CD8-positive, alpha-beta memory T cell (primary cell): ENCODE results near the gene LHPP. TPM values are rescaled to one million over a fixed set of nuclear protein-coding genes. Genes with fewer than 3 reads are reported as not detected.
"Not testable (repeated sequence)": the region's sequence is repeated elsewhere in the genome, so short reads cannot be mapped to it uniquely, and the experiment has no call there.

Source experiments
- CTCF ChIA-PET: fragments of 350-600 bp; sonication (Branson Sonifier 250); formaldehyde crosslinking; loops from one replicate; lab custom pipeline; 2021; ENCODE audit warnings: antibody characterized with exemption; lab: Charles Lee
- POLR2A ChIA-PET: fragments of 350-600 bp; sonication (Branson Sonifier 250); formaldehyde crosslinking; loops from one replicate; lab custom pipeline; 2021; ENCODE audit warnings: antibody characterized with exemption; lab: Charles Lee
- DNase-seq, 5 donors: peaks; one replicate each; pipeline versions ENCODE4 v3.0.0 to v3.0.0-alpha.2; 2020 to 2022; ENCODE audit warnings: mixed read lengths in 1 of 5
- H3K27ac ChIP-seq: one replicate; pipeline ENCODE4 v1.7.0; 2013; ENCODE audit warnings: low read depth, mild to moderate bottlenecking, low read length, moderate library complexity
- H3K27me3 ChIP-seq: 2 replicates; pipeline ENCODE4 v1.7.0; 2013; ENCODE audit warnings: low read length, mild to moderate bottlenecking; ENCODE audit not compliant: insufficient read depth, poor library complexity, severe bottlenecking
- H3K36me3 ChIP-seq: 2 replicates; pipeline ENCODE4 v1.7.0; 2013; ENCODE audit warnings: mild to moderate bottlenecking, low read length, moderate library complexity; ENCODE audit not compliant: insufficient read depth
- H3K4me1 ChIP-seq: 2 replicates; pipeline ENCODE4 v1.7.0; 2013; ENCODE audit warnings: mild to moderate bottlenecking, low read length, moderate library complexity; ENCODE audit not compliant: insufficient read depth
- H3K4me3 ChIP-seq: 2 replicates; pipeline ENCODE4 v1.7.0; 2013; ENCODE audit warnings: mild to moderate bottlenecking, low read length
- H3K9me3 ChIP-seq: 2 replicates; pipeline ENCODE4 v1.7.0; 2013; ENCODE audit warnings: mild to moderate bottlenecking, low read length
- H3K27ac Mint-ChIP-seq, 8 donors: one replicate each; pipeline ENCODE4 v1.8.0; 2020 to 2021; ENCODE audit warnings: mixed read lengths in 8 of 8, mild to moderate bottlenecking in 6 of 8, inconsistent platforms in 3 of 8, moderate library complexity in 3 of 8
- H3K27me3 Mint-ChIP-seq, 2 donors: one replicate each; pipeline ENCODE4 v1.8.0; 2020 to 2021; ENCODE audit warnings: mixed read lengths in 2 of 2, mild to moderate bottlenecking in 1 of 2, moderate library complexity in 1 of 2
- H3K36me3 Mint-ChIP-seq, 3 donors: one replicate each; pipeline ENCODE4 v1.8.0; 2020 to 2021; ENCODE audit warnings: mixed read lengths in 3 of 3, inconsistent platforms in 1 of 3, mild to moderate bottlenecking in 1 of 3
- H3K4me1 Mint-ChIP-seq, 3 donors: one replicate each; pipeline ENCODE4 v1.8.0; 2020 to 2021; ENCODE audit warnings: mixed read lengths in 3 of 3, inconsistent platforms in 1 of 3, mild to moderate bottlenecking in 1 of 3
- H3K4me3 Mint-ChIP-seq, 7 donors: one replicate each; pipeline ENCODE4 v1.8.0; 2020 to 2021; ENCODE audit warnings: mixed read lengths in 7 of 7, mild to moderate bottlenecking in 6 of 7, moderate library complexity in 4 of 7, inconsistent platforms in 2 of 7
- H3K9me3 Mint-ChIP-seq, 5 donors: one replicate each; pipeline ENCODE4 v1.8.0; 2020 to 2022; ENCODE audit warnings: mixed read lengths in 5 of 5, mild to moderate bottlenecking in 3 of 5, moderate library complexity in 2 of 5, inconsistent platforms in 1 of 5
- polyA plus RNA-seq: library from polyadenylated mRNA; unstranded; fragments of 300-500 nt; fragmentation: Illumina TruSeq; gene quantifications from one replicate; pipeline ENCODE4 v1.2.3, GENCODE V29; 2021
- total RNA-seq, 2 experiments: library from RNA; stranded (reverse); gene quantifications; one replicate each; pipeline ENCODE4 v1.2.3, GENCODE V29; 2021

Gene LHPP
- total and polyA plus RNA-seq, 3 experiments from 2014 or later, result 5.2 to 19.1 (median 6.3) TPM

DNA sequence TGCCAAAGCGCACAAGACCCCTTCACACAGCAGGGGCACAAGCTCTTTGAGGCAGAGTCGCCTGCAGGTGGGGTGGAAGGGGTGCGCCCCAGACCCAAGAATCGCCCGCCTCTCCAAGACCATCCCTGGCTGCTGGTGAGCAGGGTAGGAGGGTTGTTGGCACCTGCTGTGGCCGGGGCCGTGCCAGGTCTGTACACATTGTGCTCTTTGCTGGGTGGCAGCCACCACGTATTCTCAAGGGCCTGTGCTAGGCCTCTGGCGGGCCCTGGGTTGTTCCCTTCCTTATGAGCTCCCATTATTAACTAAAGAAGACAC is 84.4 kb downstream of the LHPP start:
- peaks cover 13% of the 10 kb centered on the region for H3K4me1 ChIP-seq
- Mint-ChIP-seq H3K4me3 (no peak overlapping the region), H3K27ac (peak overlapping the region in 1 of 8 donors; percentile 7), H3K27me3 (no peaks in the 10 kb centered on the region), H3K9me3 (no peaks in the 10 kb centered on the region), H3K36me3 (no peaks in the 10 kb centered on the region), H3K4me1 (peaks cover 11 to 20% (median 19%) of the 10 kb centered on the region in 3 donors)
- ChIA-PET CTCF (interaction anchor here (0.7 to 12.9 kb wide), 6 partner anchors 11 to 202 kb away, joined by 3 to 154 read pairs (median 10); partner anchors contain the start of gene FAM53B), POLR2A (no interaction called here)
- H3K4me3 ChIP-seq, result no peak overlapping the region
- no peak for DNase-seq
- H3K9me3 ChIP-seq, result no peaks in the 10 kb centered on the region
- no peaks in the 10 kb centered on the region for H3K27me3 ChIP-seq
- no peaks in the 10 kb centered on the region for H3K36me3 ChIP-seq
- no peak overlapping the region for H3K27ac ChIP-seq

DNA sequence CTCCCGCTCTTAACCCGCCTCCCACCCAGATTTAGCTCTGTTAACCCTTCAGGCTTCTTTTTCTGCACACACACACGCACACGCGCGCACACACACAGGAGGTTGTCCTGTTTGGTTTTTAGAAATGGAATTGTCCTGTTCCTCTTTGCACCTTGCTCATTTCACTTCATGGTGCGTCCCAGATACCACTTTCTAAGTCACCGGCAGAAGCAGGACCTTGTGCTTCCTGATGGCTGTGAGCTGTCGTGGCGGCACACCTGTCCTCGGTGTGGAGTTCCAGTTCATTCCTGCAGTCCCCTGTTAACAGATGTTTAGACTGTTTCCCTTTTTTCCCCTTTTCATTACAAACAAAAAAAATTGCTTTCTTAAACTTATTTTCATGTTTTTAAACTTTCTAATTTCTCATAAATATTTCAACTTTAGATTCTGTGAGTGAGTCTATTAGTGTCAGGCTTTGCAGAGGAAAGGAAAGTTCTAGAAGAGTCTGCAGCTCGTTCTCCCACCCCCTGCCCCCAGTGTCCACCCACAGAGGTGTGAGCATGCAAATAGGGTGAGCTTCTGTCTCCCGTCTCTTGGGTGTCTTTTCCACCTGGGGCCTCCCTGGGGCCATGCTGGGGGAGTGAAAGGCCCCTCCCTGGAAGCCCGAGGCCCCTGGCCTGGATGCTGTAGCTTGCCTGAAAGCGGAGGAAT is 85.5 kb downstream of the LHPP start:
- H3K36me3 Mint-ChIP-seq, result no peaks in the 10 kb centered on the region
- Histone ChIP-seq H3K4me3 (no peak overlapping the region), H3K4me1 (peaks cover 13% of the 10 kb centered on the region), H3K27me3 (no peaks in the 10 kb centered on the region), H3K36me3 (no peaks in the 10 kb centered on the region), H3K27ac (no peak overlapping the region), H3K9me3 (no peaks in the 10 kb centered on the region)
- POLR2A ChIA-PET, result no interaction called here
- DNase-seq, result no peak
- CTCF ChIA-PET, result interaction anchor here (0.7 to 5.2 kb wide), 4 partner anchors 12 to 195 kb away, joined by 3 to 24 read pairs (median 7); no protein-coding TSS in a partner anchor
- H3K27ac Mint-ChIP-seq, result no peak overlapping the region
- no peak overlapping the region for H3K4me3 Mint-ChIP-seq
- H3K9me3 Mint-ChIP-seq, result no peaks in the 10 kb centered on the region
- peaks cover 11 to 20% (median 19%) of the 10 kb centered on the region in 3 donors for H3K4me1 Mint-ChIP-seq
- no peaks in the 10 kb centered on the region for H3K27me3 Mint-ChIP-seq

DNA sequence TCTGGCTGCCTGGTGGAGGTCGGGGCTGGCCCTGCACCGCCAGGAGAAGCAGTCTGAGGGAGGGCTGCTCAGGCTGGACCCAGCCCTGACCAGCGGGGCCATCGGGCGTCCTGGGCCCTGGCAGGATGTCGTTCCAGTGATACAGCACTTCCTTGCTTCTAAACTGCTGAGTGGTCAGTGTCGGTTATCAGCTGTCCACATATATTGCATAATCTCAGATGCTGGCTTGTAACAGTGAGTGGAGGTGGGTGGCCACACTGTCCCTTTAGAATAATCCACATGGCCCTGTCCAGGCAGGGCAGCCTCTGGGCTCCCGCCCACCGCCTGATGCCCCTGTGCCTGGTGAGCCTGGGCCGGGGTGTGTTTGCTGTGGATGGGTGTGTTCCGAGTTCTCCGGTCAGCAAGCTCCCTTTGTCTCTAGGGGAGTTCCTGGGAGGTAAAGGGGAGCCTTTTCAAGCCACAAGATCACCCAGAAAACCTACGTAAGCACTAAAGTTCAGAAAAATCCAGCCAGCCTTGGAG is 86.1 kb downstream of the LHPP start:
- DNase-seq, result no peak
- Histone ChIP-seq H3K36me3 (no peaks in the 10 kb centered on the region), H3K9me3 (no peaks in the 10 kb centered on the region), H3K4me3 (no peak overlapping the region), H3K27me3 (no peaks in the 10 kb centered on the region), H3K4me1 (peaks cover 13% of the 10 kb centered on the region), H3K27ac (no peak overlapping the region)
- Mint-ChIP-seq H3K27me3 (no peaks in the 10 kb centered on the region), H3K4me3 (peak overlapping the region in 1 of 7 donors; percentile 18), H3K36me3 (no peaks in the 10 kb centered on the region), H3K4me1 (peaks cover 11 to 20% (median 19%) of the 10 kb centered on the region in 3 donors), H3K9me3 (no peaks in the 10 kb centered on the region), H3K27ac (peak overlapping the region in 1 of 8 donors; percentile 87)
- POLR2A ChIA-PET, result no interaction called here
- CTCF ChIA-PET, result interaction anchor here (1.2 to 5.2 kb wide), 3 partner anchors 12 to 194 kb away, joined by 3 to 24 read pairs (median 11); no protein-coding TSS in a partner anchor

DNA sequence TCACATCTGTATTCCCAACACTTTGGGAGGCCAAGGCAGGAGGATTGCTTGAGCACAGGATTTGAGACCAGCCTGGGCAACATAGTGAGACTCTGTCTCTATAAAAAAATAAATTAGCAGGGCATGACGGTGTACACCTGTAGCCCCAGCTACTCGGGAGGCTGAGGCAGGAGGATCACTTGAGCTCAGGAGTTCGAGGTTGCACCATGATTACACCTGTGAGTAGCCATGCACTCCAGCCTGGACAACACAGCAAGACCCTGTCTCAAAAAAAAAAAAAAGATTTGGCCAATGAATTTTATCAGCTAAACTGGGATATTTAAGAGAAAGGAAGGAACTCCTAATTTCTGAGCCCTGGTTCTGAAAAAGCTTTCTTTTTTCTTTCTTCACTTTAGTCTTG is 87.5 kb downstream of the LHPP start:
- H3K36me3 ChIP-seq, H3K27ac Mint-ChIP-seq, H3K9me3 ChIP-seq, H3K4me3 Mint-ChIP-seq, H3K36me3 Mint-ChIP-seq, H3K4me3 ChIP-seq, H3K27me3 ChIP-seq, H3K9me3 Mint-ChIP-seq, H3K27me3 Mint-ChIP-seq, DNase-seq, POLR2A ChIA-PET, H3K27ac ChIP-seq: not testable (repeated sequence)
- H3K4me1 ChIP-seq, result peaks cover 13% of the 10 kb centered on the region
- CTCF ChIA-PET, result interaction anchor here (1.2 kb wide), 1 partner anchor 8 kb away, joined by 3 read pairs; no protein-coding TSS in a partner anchor
- H3K4me1 Mint-ChIP-seq, result peaks cover 11 to 20% (median 19%) of the 10 kb centered on the region in 3 donors

DNA sequence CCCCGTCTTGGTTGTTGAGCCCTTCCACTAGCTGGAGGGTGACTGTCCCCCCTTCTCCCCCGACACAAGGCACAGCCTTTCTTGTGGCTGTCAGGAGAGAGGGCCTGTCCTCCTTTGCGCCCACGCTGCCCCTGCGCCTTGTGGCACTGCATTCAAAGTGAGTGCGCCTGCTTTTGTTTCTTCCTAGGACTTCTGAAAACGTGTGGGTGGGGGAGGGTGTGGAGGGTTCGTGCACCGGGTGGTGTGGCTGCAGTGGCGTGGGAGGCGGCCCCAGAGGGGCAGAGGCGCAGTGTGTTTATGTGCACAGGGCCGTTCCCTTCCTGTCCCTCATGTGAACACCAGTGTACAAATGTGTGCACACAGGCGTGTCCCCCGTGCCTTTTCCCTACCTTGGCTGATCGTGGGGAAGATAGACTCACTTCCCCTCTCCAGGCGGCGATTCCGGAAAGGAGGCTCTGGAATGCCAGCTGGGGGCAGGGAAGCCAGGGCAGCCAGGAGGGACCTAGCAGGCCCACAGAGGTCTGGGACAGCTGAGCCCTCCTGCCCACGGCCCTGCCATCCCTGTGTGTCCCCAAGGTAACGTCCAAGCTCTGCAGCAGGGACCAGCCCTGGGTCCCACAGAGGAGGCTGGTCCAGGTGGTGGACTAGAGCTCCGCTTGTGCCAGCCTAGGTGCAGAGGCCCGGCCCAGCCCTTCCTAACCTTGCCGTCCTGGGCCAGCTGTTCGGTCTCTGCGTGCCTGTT is 88.8 kb downstream of the LHPP start:
- Histone ChIP-seq H3K4me1 (peaks cover 3% of the 10 kb centered on the region), H3K9me3 (no peaks in the 10 kb centered on the region), H3K4me3 (no peak overlapping the region), H3K36me3 (no peaks in the 10 kb centered on the region), H3K27me3 (no peaks in the 10 kb centered on the region), H3K27ac (no peak overlapping the region)
- Mint-ChIP-seq H3K27ac (peak overlapping the region in 1 of 8 donors; percentile 68), H3K4me3 (no peak overlapping the region), H3K9me3 (no peaks in the 10 kb centered on the region), H3K36me3 (no peaks in the 10 kb centered on the region), H3K27me3 (no peaks in the 10 kb centered on the region), H3K4me1 (peaks cover 7 to 12% (median 10%) of the 10 kb centered on the region in 3 donors)
- POLR2A ChIA-PET, result no interaction called here
- CTCF ChIA-PET, result no interaction called here
- DNase-seq, result no peak

DNA sequence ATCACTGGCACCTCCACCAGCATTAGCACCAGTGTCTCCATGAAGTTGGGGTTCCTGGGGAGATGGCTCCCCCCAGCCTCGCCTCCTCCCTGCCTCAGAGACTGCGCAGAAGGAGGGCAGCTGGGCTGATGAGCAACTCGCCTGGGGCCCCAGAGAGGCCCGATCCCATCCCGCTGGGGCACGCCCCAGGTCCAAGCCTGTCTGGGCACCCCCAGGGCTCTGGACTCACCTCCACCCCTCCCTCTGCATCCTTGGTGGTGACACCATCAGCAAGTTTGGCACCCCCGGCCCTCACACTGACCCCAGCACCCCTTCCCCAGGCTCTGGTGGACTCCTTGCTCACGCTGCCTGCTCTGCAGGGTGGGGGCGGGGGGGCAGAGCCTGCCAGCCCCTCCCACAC is 89.5 kb downstream of the LHPP start:
- POLR2A ChIA-PET, result no interaction called here
- H3K4me3 ChIP-seq, result no peak overlapping the region
- no peaks in the 10 kb centered on the region for H3K27me3 ChIP-seq

DNA sequence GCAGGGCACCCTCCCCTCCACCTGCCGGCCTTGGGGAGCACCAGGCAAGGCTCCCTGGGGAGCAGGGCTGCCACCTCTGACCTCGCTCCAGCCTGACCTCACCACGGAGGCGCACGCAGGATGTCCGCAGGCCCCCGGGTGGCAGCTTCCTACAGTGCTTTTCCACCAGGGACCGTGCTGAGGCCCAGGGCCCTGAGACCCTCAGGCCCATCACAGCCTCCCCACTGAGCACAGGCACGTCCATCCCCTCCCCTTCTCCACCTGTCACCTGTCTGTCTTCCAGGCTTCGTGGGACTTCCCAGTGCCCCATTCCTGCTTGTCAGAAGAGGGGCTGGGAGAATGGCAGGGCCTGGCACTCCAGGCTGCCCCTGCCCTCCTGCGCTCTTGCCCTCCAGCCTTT is 90.1 kb downstream of the LHPP start:
- H3K9me3 ChIP-seq, result no peaks in the 10 kb centered on the region
- no peak overlapping the region for H3K4me3 ChIP-seq
- H3K4me1 Mint-ChIP-seq, result peaks cover 0 to 4% (median 4%) of the 10 kb centered on the region in 3 donors
- H3K4me3 Mint-ChIP-seq, result no peak overlapping the region
- H3K27ac ChIP-seq, result no peak overlapping the region
- DNase-seq, result no peak
- no peaks in the 10 kb centered on the region for H3K9me3 Mint-ChIP-seq
- H3K27me3 ChIP-seq, result no peaks in the 10 kb centered on the region
- POLR2A ChIA-PET, result no interaction called here
- CTCF ChIA-PET, result no interaction called here
- H3K27me3 Mint-ChIP-seq, result no peaks in the 10 kb centered on the region
- no peak overlapping the region for H3K27ac Mint-ChIP-seq
- no peaks in the 10 kb centered on the region for H3K36me3 ChIP-seq
- peaks cover 0 to 3% (median 0%) of the 10 kb centered on the region in 3 donors for H3K36me3 Mint-ChIP-seq
- no peaks in the 10 kb centered on the region for H3K4me1 ChIP-seq

More for the DNA sequence above, 89.5 kb downstream of the LHPP start:
- H3K36me3 ChIP-seq, result no peaks in the 10 kb centered on the region
- no peaks in the 10 kb centered on the region for H3K9me3 Mint-ChIP-seq
- no peaks in the 10 kb centered on the region for H3K36me3 Mint-ChIP-seq
- H3K4me1 ChIP-seq, result no peaks in the 10 kb centered on the region
- no peak overlapping the region for H3K27ac ChIP-seq
- no peak overlapping the region for H3K27ac Mint-ChIP-seq
- no peak overlapping the region for H3K4me3 Mint-ChIP-seq
- DNase-seq, result no peak
- H3K9me3 ChIP-seq, result no peaks in the 10 kb centered on the region
- H3K27me3 Mint-ChIP-seq, result no peaks in the 10 kb centered on the region
- CTCF ChIA-PET, result no interaction called here
- peaks cover 4 to 6% (median 5%) of the 10 kb centered on the region in 3 donors for H3K4me1 Mint-ChIP-seq
